ENCODE measurements around the gene CCDC69.
A peak's percentile ranks its signal among the peaks of the same experiment; 100 is the strongest.

The CCDC69 gene

GRCh38 chr5:151180291-151180690, 43.6 kb downstream of the CCDC69 start:
- Histone ChIP-seq H3K4me1 (ENCODE audit: insufficient read depth, low read length, severe bottlenecking) (no peaks in the 10 kb centered on the region), H3K27me3 (ENCODE audit: insufficient read depth, low read length) (no peaks in the 10 kb centered on the region)

GRCh38 chr5:151179489-151179840, 44.4 kb downstream of the CCDC69 start:
- Histone ChIP-seq H3K4me1 (ENCODE audit: insufficient read depth, low read length, severe bottlenecking) (no peaks in the 10 kb centered on the region), H3K27ac (ENCODE audit: low read depth, low read length, poor library complexity, severe bottlenecking) (peak overlapping the region; percentile 20), H3K9me2 (ENCODE audit: low read depth, low read length) (no peaks in the 10 kb centered on the region), H3F3A (ENCODE audit: insufficient read depth, low read length) (no peaks in the 10 kb centered on the region), H2AFZ (ENCODE audit: low read length) (no peak overlapping the region), H3K4me3 (ENCODE audit: low read depth, low read length, poor library complexity, severe bottlenecking) (no peak overlapping the region), H3K27me3 (ENCODE audit: insufficient read depth, low read length) (no peaks in the 10 kb centered on the region), H3K36me3 (ENCODE audit: insufficient read depth, low read length) (peaks cover 69% of the 10 kb centered on the region), H3K9me3 (ENCODE audit: low read length) (no peaks in the 10 kb centered on the region), H4K20me1 (ENCODE audit: insufficient read depth, low read length) (no peaks in the 10 kb centered on the region), H3K4me2 (ENCODE audit: low read length) (no peak overlapping the region), H3K79me2 (ENCODE audit: insufficient read depth, low read length) (no peaks in the 10 kb centered on the region), H3K9ac (ENCODE audit: low read length) (no peak overlapping the region)
- no peak for TF ChIP-seq CTCF (IDR thresholded peaks at IDR 0.05; ENCODE audit: low read length)
- no peak for TF ChIP-seq EZH2 (IDR thresholded peaks at IDR 0.05; ENCODE audit: borderline replicate concordance, low read length)

More at GRCh38 chr5:151180291-151180690, 43.6 kb downstream of the CCDC69 start:
- no peaks in the 10 kb centered on the region for H3K79me2 ChIP-seq (ENCODE audit: insufficient read depth, low read length)
- peaks cover 78% of the 10 kb centered on the region for H3K36me3 ChIP-seq (ENCODE audit: insufficient read depth, low read length)
- no peak overlapping the region for H2AFZ ChIP-seq (ENCODE audit: low read length)
- H3K27ac ChIP-seq (ENCODE audit: low read depth, low read length, poor library complexity, severe bottlenecking): peak overlapping the region; percentile 20
- no peaks in the 10 kb centered on the region for H4K20me1 ChIP-seq (ENCODE audit: insufficient read depth, low read length)
- no peak overlapping the region for H3K9ac ChIP-seq (ENCODE audit: low read length)
- no peak overlapping the region for H3K4me2 ChIP-seq (ENCODE audit: low read length)
- H3K9me3 ChIP-seq (ENCODE audit: low read length): no peaks in the 10 kb centered on the region
- TF ChIP-seq EZH2 (IDR thresholded peaks at IDR 0.05; ENCODE audit: borderline replicate concordance, low read length) (no peak), CTCF (IDR thresholded peaks at IDR 0.05; ENCODE audit: low read length) (no peak)
- no peak overlapping the region for H3K4me3 ChIP-seq (ENCODE audit: low read depth, low read length, poor library complexity, severe bottlenecking)
- H3K9me2 ChIP-seq (ENCODE audit: low read depth, low read length): no peaks in the 10 kb centered on the region
- H3F3A ChIP-seq (ENCODE audit: insufficient read depth, low read length): no peaks in the 10 kb centered on the region

GRCh38 chr5:151178777-151179488, 45.0 kb downstream of the CCDC69 start:
- no peak overlapping the region for H3K4me3 ChIP-seq (ENCODE audit: low read depth, low read length, poor library complexity, severe bottlenecking)
- H3F3A ChIP-seq (ENCODE audit: insufficient read depth, low read length): no peaks in the 10 kb centered on the region
- H2AFZ ChIP-seq (ENCODE audit: low read length): no peak overlapping the region
- H3K4me1 ChIP-seq (ENCODE audit: insufficient read depth, low read length, severe bottlenecking): no peaks in the 10 kb centered on the region
- peaks cover 64% of the 10 kb centered on the region for H3K36me3 ChIP-seq (ENCODE audit: insufficient read depth, low read length)
- no peaks in the 10 kb centered on the region for H3K9me3 ChIP-seq (ENCODE audit: low read length)
- no peak overlapping the region for H3K9ac ChIP-seq (ENCODE audit: low read length)
- no peak overlapping the region for H3K4me2 ChIP-seq (ENCODE audit: low read length)
- no peaks in the 10 kb centered on the region for H3K27me3 ChIP-seq (ENCODE audit: insufficient read depth, low read length)
- no peak overlapping the region for H3K27ac ChIP-seq (ENCODE audit: low read depth, low read length, poor library complexity, severe bottlenecking)
- no peaks in the 10 kb centered on the region for H3K9me2 ChIP-seq (ENCODE audit: low read depth, low read length)
- no peaks in the 10 kb centered on the region for H3K79me2 ChIP-seq (ENCODE audit: insufficient read depth, low read length)
- TF ChIP-seq CTCF (IDR thresholded peaks at IDR 0.05; ENCODE audit: low read length) (no peak), EZH2 (IDR thresholded peaks at IDR 0.05; ENCODE audit: borderline replicate concordance, low read length) (no peak)
- H4K20me1 ChIP-seq (ENCODE audit: insufficient read depth, low read length): no peaks in the 10 kb centered on the region

Measured in OCI-LY1 (cell line).